ENCODE measurements around the gene PRODH. TPM values are rescaled to one million over a fixed set of nuclear protein-coding genes. Genes with fewer than 3 reads are reported as not detected.

PRODH gene, protein sequence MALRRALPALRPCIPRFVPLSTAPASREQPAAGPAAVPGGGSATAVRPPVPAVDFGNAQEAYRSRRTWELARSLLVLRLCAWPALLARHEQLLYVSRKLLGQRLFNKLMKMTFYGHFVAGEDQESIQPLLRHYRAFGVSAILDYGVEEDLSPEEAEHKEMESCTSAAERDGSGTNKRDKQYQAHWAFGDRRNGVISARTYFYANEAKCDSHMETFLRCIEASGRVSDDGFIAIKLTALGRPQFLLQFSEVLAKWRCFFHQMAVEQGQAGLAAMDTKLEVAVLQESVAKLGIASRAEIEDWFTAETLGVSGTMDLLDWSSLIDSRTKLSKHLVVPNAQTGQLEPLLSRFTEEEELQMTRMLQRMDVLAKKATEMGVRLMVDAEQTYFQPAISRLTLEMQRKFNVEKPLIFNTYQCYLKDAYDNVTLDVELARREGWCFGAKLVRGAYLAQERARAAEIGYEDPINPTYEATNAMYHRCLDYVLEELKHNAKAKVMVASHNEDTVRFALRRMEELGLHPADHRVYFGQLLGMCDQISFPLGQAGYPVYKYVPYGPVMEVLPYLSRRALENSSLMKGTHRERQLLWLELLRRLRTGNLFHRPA
- under 0.01 and 0.09 TPM in 2 replicates for total RNA-seq

GRCh38 chr22:18935889-18936529, at the start of gene PRODH:
TSS of gene PRODH (minus strand) at chr22:18936293. CDS start at chr22:18936287, 6 bp downstream.

DNA sequence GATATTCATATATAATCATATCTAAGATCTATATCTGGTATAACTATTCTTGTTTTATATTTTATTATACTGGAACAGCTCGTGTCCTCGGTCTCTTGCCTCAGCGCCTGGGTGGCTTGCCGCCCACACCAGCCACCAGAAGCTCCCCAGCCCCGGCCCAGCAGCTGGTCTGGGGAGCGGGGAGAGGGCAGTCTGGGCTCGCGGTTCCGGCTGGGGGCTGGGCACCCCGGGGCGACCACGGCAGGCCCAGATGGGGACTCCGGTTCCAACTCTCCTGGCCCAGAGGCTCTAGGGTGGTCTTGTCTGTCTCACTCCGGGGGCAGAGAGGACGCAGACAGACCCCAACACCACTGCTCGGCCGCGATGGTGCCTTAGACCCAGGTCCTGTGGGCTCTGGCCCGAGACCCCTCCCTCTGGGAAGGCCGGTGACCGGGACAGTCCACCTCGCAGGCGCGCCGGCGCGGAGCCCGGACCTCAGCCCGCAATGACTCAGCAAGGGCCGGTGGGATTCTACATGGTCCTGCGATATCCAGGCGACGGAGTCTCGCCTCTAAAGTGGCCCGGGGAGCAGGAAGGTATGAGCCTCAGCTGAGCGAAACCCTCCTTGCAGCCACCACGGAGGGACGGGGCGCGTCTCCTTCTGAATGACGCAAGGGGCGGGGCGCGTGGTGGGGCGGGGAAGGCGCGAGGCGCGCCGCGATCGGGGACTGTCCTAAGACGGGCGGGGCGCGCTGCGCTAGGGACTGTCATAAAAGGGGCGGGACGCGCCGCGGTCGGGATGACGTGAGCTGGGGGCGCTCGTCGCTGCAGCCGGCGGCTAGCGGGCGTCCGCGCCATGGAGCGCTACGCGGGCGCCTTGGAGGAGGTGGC, 30.3 kb downstream of the PRODH start, which contains the start of gene DGCR6:
TSS of gene DGCR6 (plus strand) at position 781 of the 870 bp plus-strand sequence. CDS start at position 836, 55 bp downstream.

Other genes with a start within 250 kb of the PRODH start
- 0.66 and 0.90 TPM in 2 replicates for gene DGCR6, start 30.0 kb downstream of the PRODH start, total RNA-seq
- gene DGCR2, start 186.1 kb upstream of the PRODH start, total RNA-seq = 38.9 and 42.0 TPM in 2 replicates
- gene TSSK2, start 195.0 kb upstream of the PRODH start, total RNA-seq = not detected in 2 replicates
- gene ESS2, start 208.4 kb upstream of the PRODH start, total RNA-seq = 5.2 and 5.6 TPM in 2 replicates
- gene GSC2, start 214.0 kb upstream of the PRODH start, total RNA-seq = not detected in 2 replicates
- gene SLC25A1, start 242.4 kb upstream of the PRODH start, total RNA-seq = 46.4 and 66.6 TPM in 2 replicates